Fibroblast of upper back skin (primary cell): ENCODE data around the gene MTX3.
A peak's percentile ranks its signal among the peaks of the same experiment; 100 is the strongest.

Experiments used
- DNase-seq: peaks from one replicate; pipeline ENCODE4 v3.0.0-alpha.2; 2013

Gene MTX3

GRCh38 chr5:79976759-79977515 lies 14.1 kb downstream of the MTX3 start:
- DNase-seq: no peak

DNA sequence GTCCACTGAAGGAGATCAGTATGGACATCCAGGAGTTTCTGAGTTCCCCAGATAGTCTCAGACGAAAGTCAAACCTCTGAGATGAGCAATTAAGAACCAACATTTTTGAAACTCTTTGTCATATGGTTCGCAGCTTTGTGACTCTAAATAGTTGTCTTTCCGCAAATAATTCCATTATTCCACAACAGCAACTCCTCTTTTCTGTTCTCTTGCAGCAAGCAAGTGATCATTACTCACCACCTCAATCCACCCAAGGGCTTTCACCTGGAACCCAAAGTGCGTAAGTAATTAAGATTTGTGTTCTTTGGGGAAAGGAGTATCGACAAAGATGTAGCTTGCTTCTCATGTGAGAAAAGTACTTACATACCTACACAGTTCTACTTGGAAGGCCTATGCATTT lies 15.6 kb downstream of the MTX3 start:
- DNase-seq: peak; percentile 21

DNA sequence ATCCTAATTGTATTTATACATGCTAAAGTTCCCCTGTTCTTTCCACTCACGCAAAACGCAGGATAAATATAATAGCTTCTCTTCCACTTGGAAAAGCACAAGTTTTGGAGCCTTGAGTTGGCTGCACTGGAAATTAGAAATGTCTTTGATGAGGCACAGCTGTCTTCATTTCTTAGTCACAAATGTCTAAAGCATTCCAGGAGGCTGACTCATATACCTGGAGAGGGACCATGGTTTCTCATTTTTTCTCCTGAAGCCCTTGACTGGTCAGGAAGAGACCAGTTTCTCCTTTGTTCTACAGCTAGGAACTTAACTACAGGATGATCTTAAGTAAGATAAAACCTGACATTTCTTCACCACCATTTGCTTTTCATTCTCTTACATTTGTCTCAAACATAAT lies 16.2 kb downstream of the MTX3 start:
- DNase-seq: peak; percentile 83

GRCh38 chr5:79973996-79974395 lies 17.1 kb downstream of the MTX3 start:
- DNase-seq: no peak

GRCh38 chr5:79973511-79973910 lies 17.6 kb downstream of the MTX3 start:
- DNase-seq: no peak

DNA sequence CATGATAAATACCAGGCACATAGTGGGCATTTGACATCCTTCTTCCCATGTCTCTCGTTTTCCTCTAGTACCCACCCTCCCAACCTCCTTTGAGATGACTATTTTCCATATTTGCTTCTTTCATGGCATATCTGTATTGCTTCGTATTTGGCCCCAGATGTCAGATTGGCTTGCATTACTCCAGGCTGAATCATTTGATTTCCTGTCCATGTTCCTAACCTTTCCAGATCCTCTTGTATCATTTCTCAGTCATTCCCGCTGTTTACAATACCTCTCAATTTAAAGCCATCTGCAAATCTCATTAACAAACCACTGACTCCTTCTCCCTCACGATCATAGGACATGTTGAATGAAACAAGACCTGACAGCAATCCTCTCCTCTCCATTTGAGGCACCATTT lies 19.9 kb downstream of the MTX3 start:
- peak; percentile 85 for DNase-seq

DNA sequence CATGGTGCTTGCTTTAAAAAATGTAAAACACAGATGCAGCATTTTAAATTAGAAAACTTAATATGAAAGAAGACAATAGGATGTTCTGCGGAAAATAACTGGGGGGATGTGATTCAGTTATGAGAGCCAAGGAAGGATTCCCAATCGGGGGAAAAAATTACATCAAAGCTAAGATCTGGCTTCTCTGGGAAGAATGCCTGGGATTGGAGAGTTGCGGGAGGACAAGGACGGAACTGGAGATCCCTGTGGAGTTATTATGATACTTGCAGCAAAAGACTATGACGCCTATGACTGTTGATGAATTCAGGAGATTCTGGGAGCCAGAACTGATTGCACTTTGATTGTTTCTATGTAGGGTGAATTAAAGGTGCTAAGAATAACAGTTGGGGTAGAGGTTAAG lies 24.6 kb downstream of the MTX3 start:
- no peak for DNase-seq

DNA sequence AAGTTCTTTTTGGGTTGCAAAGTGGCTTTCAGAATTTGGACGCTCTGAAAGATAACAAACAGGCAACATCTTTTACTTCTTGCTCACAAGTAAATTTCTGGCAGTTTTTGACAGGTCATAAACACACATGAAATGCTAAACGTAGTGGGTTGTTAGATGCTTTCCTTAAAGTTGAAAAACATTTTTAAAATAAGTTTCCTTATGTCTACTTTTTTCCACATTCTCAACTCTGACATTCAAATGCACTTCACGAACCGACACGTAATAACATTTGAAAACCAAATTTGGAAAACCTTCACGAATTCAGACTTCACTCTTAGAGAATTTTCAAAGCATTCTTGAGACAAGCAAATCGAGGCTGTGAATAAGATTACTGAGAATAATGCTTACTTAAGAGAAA lies 26.9 kb downstream of the MTX3 start:
- no peak for DNase-seq

DNA sequence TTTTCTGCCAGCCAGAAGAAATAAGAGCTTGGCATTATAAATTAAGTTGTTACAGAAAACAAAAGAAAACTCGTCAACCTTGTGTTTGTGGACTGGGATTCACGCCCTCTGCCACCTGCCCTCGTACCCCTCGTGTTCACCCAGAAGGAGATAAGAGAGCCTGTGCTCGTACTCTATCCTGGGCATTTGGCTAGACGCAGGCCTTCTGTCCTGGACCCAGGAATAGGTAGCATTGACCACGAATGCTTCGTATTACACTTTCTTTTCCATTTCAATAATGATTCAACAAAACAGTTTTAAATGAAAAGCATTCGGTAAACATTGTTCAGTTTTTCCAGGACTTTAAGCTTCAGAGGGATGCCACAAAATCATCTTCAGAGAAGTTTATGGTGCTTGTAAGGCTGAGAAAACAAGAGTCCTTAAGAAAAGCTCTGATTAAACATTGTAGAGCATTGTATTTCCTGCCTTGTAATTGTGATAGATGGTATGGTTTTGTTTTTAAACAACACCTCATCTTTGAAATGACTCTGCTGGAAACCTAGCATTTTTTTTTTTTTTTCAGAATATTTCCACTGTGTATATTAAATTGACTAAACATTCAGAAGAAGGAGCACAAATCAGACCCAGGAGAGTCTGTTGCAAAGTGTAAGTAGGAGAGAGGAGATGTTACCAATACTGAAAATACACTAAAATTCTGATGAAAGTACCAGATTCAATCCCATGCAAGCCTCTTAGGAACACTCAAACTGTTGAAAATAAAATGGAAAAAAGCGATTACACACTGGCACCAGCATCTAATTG lies 27.6 kb downstream of the MTX3 start:
- DNase-seq: no peak

- peak; percentile 18 for DNase-seq
These were observed 28.4 kb downstream of the MTX3 start for GRCh38 chr5:79962575-79963222.

DNA sequence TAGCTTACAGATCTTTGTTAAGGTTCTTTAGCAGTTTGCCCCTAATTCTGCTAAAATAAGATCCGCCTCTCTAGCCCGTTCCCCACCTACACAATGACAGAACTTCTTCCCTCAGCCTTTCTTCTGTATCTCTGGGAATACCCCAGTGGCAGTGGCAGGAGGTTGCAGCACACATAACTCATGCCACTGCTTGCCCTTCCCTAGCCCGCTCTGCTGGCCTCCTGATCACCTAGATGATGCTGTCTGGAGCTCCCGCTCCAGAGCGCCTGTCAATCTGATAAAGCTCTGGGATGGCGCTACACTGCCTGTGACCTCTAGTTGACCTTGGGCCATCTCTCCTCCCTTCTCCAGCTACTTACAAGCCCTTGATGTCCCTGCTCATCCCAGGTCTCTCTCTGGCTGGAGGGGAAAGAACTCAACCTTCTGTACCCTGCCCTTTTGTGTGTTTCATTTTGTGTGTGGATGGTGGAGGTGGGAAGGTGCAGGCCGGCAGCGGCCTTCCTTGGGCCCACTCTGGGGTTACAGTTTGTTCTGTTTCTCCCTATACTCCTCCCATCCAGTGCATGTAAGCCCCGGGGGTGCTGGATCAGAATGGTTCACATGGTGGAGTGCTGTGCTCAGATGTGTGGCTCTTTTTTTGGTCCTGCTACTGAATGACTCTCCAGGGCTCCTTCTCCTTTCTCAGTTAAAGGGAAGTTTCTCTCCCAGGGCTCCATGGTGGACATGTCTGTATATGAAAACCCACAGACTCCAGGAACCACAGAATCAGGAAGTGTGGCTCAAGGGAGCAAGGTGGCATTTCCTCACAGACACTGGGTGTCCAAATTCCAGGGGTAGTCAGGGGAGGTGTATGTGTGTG lies 29.1 kb downstream of the MTX3 start:
- no peak for DNase-seq

DNA sequence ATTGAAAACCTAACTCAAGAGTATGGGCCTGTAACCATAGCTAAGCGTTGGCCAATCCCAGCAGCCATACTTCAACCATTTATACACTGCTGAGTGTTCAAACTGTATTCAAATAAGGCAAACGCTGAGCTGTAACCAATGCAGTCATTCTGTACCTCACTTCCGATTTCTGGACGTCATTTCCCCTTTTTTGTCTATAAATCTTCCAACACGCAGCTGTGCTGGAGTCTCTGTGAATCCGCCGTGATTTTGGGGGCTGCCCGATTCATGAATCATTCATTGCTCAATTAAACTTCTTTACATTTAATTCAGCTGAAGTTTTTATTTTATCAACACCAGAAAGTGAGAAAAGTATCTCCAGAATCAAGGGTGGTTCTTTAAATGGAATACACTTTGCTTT lies 31.7 kb downstream of the MTX3 start:
- DNase-seq: no peak

DNA sequence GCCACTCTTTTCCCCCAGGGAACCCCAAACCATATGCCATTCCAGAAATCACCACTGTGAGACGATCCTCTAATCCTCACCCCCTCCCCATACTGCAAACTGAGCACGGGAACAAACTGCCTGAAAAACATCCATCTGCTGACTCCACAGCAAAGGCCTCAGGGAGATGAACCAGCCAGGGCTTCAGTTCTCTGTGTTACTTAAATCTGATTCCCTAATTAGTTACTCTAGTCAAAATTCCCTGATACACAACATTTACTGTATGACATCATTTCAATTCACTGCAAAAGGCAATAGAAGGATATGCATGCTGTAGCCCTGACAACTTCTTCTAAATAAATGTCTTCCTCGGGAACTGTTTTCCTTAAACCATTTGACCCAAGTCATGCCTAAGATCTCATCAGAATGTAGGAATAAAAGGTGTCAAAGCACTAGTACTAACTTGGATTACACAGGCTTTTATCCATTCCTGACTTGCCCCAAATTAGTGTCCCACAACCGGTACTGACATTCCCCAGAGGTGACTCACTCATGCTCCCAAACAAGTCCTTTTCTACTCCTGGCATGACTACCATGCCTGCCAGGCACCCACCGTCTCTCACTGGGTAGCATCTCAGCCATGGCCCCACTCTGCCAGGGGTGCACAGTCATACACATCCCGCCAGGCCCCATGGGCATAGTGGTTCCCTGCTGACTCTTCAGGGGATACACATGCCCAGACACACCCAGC lies 35.0 kb downstream of the MTX3 start:
- DNase-seq: peak; percentile 56

DNA sequence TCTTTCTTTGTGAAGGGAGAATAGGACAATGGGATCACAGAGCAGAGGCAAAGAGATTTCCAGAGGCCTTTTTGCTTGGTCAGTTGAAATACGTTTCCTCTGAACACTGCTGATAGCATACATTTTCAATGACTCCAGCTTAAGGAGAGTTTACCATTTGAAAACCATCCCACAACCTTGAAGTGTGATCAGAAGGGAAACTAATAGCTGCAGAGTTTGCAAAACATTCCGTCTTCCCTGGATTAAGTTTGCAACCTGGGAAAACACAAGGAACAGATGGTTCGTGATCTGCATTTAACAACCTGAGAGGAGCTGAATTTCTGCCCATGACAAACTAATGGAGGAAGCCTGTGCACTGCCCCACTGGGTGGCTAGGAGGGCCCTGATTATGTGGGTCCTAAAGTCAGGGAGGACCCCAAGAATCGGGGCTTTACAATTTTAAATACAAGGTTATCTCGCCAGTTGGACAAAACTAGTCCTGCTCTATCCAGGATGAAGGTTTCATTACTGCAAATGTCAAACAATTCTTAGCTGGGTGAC lies 35.6 kb downstream of the MTX3 start:
- no peak for DNase-seq

- DNase-seq: no peak
These were observed 36.4 kb downstream of the MTX3 start for GRCh38 chr5:79954620-79955019.

DNA sequence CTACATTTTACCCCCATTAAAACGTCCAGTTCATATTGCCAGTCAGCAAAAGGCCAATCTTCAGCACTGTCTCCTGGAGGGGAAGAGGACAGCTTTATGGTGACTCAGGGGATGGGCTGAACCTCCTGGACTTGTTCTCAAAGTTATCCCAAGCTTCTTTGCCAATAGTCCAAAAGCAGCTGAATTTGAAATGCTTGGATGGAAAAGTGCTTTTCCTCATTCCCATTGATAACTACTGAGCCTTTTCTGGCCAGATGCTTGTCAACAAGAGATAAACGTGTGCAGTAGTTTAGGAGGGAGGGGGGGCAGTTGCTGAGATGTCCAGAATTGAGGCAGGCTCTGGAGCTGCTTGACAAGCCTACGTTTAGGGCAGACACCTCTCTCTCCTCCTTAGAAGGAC lies 43.5 kb downstream of the MTX3 start:
- DNase-seq: no peak

GRCh38 chr5:79938468-79938867 lies 52.6 kb downstream of the MTX3 start:
- no peak for DNase-seq

DNA sequence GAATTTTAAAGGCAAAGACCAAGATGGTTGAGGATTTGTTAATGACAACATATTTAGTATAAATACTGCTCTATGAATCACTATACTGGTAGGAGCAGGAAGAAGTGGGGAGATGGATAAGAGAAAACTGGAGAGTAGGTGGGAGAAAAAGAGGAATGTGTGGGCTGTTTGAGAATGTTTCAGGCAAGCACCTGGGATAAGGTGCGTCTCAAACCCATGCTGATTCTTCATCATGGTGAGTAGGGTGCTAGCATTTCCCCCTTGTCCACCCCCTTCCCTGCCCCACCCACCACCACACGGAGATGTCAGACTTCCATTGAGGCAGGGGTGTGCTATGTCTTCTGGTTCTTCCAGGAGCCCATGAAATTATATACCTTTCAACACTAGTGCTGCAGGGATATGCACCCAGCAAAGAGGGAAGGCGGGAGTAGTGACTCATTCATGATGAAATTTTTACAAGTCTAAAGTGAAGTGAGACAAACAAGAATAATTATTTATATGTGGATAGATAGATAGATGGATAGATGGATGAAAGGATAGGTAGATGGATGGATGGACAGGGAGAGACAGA lies 54.3 kb downstream of the MTX3 start:
- DNase-seq: peak; percentile 19

- DNase-seq: peak; percentile 56
These were observed 54.9 kb downstream of the MTX3 start for GRCh38 chr5:79936002-79936645.

DNA sequence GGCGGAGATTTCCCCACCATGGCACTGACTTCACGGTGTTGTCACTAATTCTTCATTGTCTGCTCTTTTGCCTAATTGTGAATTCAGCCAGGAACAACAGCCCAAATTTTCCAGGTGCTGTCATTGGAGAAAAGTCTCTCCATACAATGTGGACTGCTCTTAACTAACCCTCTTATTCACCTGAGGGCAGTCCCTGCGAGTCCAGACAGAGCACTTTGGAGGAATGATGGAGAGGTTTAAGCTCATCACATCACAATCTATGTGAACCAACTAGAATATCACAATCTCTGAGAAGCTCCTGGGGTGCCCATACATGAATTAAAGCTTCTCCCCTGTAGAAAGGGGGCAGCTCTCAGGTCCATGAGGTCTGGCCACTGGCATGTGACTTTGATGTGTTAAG lies 56.4 kb downstream of the MTX3 start:
- no peak for DNase-seq
